ENCODE results near the gene TRAM2.

The TRAM2 gene

GRCh38 chr6:52547647-52548352, 29.1 kb downstream of the TRAM2 start:
- no peak for DNase-seq (ENCODE audit: low read depth in 3 of 3)

GRCh38 chr6:52546678-52547077, 30.2 kb downstream of the TRAM2 start:
- DNase-seq (ENCODE audit: low read depth in 3 of 3) = no peak

DNA sequence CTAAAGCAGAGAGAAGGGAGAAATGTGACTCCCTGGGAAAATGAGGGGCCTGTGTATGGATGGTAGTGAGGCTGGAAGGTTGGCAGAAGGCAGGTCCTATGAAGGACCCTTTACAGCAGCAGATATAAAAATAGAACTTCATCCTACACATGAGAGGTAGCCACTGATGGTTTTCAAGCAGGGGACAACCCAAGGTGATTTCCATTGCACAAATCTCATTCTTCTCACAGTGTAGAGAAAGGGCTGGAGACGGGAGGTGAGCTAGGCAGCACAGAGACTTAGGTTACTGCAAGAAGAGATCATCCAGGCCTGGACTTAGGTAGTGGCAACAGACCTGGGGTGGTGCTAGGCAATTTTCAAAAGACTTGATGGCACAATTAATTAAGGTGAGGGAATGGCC, 30.7 kb downstream of the TRAM2 start:
- no peak for DNase-seq (ENCODE audit: low read depth in 3 of 3)

- DNase-seq (ENCODE audit: low read depth in 3 of 3) = no peak
These were observed 31.3 kb downstream of the TRAM2 start for GRCh38 chr6:52545406-52546119.

GRCh38 chr6:52544602-52545405, 32.1 kb downstream of the TRAM2 start:
- no peak for DNase-seq (ENCODE audit: low read depth in 3 of 3)

DNA sequence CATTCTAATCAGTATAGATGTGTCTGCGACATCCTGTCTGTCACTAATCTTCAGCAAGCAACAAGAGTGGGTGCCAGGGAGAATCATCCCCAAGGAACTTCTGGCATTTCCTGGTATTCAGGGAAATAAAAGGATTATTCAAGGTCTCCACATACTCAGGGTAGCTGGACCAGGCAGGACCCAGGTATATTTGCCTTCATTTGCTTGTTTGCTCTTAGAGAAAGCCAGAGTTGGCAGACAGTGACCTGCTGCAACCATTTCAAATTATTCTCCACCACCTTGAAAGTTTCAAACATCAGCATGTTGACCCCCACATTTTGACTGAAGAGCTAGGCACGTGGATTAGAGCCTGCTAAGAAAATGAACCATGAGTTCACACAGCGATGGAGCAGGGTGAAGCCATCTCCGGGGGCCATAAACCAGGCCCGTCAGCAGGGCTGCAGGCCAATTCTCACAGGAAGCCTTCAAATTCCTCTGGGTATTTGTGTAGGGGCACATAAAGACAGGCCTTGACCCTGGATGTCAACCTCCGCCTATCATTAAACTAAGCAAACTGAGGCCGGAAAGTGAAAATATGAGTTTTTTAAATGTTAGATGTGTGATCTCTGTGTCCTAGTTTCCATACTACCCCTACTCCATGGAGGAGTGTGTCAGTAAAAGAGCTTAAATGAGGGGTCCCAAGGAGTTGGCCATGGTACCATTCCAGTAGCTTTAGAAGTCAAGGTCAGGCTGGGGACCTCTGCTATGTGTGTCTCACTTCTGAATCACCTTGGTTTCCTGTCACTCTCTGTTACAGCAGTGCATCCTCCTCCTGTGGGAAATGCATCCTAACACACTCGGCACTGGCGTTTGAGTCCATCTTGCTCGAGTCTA, 32.9 kb downstream of the TRAM2 start:
- DNase-seq (ENCODE audit: low read depth in 3 of 3) = no peak

- no peak for DNase-seq (ENCODE audit: low read depth in 3 of 3)
These were observed 33.6 kb downstream of the TRAM2 start for GRCh38 chr6:52543262-52543661.

- DNase-seq (ENCODE audit: low read depth in 3 of 3) = no peak
These were observed 35.7 kb downstream of the TRAM2 start for GRCh38 chr6:52541135-52541534.

GRCh38 chr6:52540286-52540902, 36.5 kb downstream of the TRAM2 start:
- no peak for DNase-seq (ENCODE audit: low read depth in 3 of 3)

- no peak for DNase-seq (ENCODE audit: low read depth in 3 of 3)
These were observed 37.3 kb downstream of the TRAM2 start for GRCh38 chr6:52539607-52540006.

DNA sequence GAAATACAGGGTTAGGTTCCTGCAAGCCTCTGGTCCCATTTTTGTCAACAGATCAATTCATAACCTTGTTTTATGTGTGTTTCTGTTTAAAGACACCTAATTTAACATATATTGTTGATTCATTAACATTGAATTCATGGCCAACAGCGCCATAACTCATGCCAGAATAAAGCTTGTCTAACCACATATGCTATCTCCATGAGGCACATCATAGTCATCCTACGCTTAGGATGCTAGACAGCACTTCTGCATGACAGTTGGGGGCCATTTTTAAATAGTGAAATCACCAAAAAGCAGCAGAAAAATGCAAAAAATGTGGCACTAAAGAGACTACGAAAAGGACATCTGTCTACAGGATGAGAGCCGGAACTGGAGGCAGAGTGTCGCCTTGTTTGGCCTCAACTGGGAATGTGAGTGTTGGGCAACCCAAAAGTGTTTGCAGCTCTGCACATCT, 37.9 kb downstream of the TRAM2 start:
- DNase-seq (ENCODE audit: low read depth in 3 of 3) = no peak

- DNase-seq (ENCODE audit: low read depth in 3 of 3) = no peak
These were observed 38.5 kb downstream of the TRAM2 start for GRCh38 chr6:52538252-52538900.

DNA sequence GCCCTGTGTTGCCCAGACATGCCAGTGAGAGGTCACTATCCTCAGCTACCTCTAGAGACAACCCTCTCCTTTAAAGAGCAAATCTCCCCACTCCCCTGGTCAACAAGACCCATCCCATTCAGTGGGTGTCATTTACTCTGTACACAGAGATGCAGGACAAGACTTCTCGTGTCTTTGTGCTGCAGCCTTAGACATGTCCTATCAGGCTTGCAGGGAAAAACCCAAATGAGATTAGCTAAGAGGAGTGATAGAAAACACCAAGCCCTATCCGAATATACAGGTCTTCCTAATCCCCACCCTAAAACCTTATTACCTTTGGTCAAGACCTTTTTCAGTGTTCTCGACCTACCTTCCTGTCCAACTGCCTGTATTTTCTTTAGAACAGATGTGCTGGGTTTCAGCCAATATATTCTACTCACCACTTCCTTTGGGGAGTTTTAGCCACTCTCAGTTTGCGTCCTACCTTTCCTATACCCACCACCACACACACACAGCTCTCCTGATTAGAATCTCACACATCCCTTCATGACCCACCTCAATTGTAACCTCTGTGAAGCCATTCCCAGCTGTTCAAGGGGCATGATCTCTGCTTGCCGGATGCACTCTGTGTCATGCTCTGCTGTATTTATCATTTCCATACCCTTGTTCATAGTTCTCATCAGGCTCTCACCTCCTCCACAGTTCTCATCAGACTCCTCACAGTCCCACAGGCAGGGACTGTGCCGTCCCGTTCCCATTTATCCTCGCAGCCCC, 39.7 kb downstream of the TRAM2 start:
- DNase-seq (ENCODE audit: low read depth in 3 of 3) = no peak

DNA sequence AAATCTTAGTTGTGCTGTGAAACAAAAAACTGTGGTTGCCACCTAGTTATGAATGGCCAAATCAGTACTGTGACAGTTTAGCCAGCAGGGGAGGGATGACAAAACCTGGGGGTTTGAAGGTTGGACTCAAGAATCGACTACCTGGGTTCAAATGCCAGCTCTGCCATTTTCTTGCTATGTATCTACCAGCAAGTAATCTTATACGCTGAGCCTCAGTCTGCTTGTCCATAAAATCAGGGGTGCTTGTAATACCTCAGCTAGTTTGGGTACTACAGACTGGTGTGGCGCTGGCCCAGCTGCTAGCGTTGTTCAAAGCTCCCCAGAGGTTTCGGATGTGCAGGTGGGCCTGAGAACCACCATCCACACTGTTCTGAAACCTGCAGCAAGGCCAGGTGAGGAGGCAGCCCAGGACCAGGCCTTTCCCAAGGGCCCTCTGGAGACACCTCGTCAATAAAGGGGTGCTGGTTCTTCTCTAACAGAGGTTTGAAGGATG, 40.4 kb downstream of the TRAM2 start:
- no peak for DNase-seq (ENCODE audit: low read depth in 3 of 3)

GRCh38 chr6:52535711-52536423, 41.0 kb downstream of the TRAM2 start:
- no peak for DNase-seq (ENCODE audit: low read depth in 3 of 3)

DNA sequence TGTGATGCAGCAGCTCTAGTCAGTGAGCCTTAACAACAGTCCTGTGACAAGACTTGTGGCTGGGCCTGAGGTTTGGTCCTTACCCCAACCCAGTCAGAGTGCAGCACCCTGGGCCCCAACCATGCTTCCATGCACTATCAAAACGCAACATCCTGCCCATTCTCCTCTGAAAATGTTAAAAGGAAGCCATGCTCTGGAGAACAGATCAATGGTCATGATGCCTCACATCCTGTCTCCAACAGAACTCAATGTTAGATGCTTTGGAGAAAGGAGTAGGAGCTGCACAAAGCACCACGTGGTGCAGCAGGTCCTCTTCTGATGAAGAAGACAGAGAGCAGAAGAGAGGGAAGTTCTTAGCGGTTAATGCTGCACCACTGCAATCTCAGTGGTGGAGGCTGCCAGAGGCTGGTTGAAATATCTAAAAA, 41.9 kb downstream of the TRAM2 start:
- DNase-seq (ENCODE audit: low read depth in 3 of 3) = peak in 2 of 3 donors; percentile 15 to 27

DNA sequence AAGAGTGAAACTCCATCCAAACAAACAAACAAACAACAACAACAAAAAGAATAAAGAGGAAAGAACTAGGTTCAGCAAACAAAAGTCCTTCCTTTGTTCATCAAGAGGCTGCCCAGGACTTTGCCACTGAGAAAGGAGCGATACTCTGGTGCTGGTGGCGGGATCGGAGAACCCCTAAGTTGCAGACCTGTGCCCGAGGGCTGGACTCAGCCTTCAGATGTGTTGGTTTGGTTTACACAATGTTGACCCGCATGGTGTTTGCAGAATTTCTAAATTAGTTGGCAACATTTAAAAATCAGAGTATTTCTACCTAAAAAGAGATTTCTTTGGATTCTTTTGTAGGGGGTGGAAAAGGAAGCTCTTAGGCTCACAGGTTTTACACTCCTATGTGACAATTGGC, 42.5 kb downstream of the TRAM2 start:
- no peak for DNase-seq (ENCODE audit: low read depth in 3 of 3)

DNA sequence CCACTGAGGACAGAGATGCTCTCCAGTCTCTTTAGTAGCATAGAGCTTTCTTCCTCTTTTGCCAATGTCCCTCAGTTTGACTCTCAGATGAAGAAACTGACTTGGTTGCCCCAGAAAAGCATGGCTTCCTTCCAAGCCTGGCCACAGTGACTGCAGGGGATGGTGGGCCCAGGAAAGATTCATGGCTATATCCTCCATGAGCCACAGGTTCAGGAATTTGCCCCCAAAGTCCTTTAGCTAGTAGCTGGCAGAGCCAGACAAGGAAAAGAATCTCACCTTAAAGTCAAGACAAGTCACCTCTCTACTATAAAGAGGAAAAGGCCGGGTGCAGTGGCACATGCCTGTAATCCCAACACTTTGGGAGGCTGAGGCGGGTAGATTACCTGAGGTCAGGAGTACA, 43.4 kb downstream of the TRAM2 start:
- DNase-seq (ENCODE audit: low read depth in 3 of 3) = no peak

GRCh38 chr6:52532457-52532856, 44.4 kb downstream of the TRAM2 start:
- no peak for DNase-seq (ENCODE audit: low read depth in 3 of 3)

Data from stimulated activated CD4-positive, alpha-beta T cell treated with anti-CD3 and anti-CD28 coated beads, TNF-alpha, amount 100 ng/mL, for 48 hours (primary cell).